Islet of Langerhans (tissue), 1 donor: ENCODE results near the gene DOC2B.
"Not testable (repeated sequence)": the region's sequence is repeated elsewhere in the genome, so short reads cannot be mapped to it uniquely, and the experiment has no call there.

Experiments used
- FAIRE-seq: peaks from one replicate; lab custom pipeline; 2011; peaks lifted over from hg19 to GRCh38; lab: Jason Lieb, UNC

Gene DOC2B

DNA sequence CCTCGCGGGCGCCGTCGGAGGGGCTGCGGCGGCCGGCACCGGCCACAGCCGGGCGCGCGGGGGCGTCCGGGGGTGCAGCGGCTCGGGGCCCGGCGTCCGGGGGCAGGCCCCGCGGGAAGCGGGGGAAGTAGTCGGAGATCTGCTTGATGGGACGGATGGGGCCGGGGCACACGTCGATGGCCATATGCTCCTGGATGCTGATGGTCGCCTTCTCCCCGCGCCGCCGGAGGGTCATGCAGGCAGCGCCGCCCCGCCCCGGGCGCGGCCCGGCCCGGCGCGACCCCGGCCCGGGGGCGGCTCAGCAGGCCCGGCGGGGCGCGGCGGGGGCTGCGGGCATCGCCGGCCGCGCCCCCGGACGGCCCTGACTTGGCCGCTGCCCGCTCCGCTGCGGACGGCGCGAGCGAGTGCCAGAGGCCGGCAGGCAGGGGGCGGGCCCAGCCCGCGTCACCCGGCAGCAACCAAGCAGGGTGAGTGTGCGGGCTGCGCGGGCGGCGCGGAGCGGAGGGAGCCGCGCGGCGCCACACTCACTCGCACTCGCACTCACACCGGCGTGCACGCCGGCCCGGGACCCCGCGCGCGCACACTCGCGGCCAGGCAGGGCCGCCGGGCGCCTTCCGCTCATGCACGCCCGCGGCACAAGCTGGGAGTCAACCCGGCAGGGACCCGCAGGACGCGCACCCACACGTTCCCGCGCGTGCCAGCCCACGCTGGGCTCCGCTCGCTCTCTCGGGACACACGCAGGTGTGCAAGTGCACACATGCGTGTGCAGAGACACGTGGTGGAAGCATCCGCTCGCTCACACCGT, at the start of gene DOC2B:
TSS of gene DOC2B (minus strand) at position 406 of the 805 bp plus-strand sequence. CDS start at position 235, 171 bp downstream.
- no peak for FAIRE-seq

DNA sequence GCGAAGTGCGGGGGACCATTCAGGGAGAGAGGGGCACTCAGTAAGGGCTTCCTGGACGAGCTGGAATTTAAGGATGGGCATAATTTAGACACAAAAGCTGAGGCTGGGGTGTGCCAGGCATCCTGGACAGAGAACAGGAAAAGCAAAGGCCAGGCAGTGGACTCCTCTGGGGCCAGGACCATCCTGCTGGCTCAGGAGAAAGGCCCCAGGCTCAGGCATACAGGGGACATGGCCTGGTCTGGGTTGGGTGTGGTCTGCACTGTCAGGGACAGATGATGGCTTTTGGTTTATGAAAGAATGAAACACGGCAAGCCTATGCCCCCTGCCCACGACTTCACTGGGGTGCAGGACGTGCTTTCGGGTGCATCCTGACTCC, 48.9 kb upstream of the DOC2B start:
- no peak for FAIRE-seq

DNA sequence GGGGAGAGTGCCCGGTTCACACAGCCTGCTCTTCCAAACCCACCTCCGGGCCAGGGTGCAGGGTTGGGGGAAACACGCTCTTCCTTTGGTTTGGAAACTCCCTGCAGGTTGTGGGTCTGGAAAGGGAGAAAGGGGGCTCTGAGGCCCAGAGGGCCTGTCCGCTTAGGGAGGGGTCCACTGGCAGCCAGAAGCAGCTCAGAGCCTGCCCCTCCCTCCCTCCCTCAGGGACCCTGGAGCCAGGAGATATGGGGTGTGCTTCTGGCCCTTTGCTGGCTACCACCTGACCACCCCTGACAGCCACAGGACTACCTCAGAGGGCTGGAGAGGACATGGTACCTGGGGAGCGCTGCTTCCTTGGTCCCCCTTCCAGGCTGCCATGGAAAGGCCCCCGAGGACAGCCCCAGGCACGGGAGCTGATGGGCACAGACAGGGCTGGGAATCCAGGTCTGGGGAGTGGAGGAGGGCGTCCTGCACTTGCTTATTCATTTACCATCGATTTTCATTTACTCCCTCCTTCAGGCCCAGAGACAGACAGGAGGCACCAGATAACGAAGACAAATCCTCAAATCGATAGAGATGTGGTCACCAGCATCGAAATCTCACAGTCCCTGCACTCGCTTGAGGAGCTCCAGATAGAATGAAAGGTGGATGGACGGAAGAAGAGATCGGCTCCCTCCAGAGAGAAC, 48.4 kb upstream of the DOC2B start:
- no peak for FAIRE-seq

DNA sequence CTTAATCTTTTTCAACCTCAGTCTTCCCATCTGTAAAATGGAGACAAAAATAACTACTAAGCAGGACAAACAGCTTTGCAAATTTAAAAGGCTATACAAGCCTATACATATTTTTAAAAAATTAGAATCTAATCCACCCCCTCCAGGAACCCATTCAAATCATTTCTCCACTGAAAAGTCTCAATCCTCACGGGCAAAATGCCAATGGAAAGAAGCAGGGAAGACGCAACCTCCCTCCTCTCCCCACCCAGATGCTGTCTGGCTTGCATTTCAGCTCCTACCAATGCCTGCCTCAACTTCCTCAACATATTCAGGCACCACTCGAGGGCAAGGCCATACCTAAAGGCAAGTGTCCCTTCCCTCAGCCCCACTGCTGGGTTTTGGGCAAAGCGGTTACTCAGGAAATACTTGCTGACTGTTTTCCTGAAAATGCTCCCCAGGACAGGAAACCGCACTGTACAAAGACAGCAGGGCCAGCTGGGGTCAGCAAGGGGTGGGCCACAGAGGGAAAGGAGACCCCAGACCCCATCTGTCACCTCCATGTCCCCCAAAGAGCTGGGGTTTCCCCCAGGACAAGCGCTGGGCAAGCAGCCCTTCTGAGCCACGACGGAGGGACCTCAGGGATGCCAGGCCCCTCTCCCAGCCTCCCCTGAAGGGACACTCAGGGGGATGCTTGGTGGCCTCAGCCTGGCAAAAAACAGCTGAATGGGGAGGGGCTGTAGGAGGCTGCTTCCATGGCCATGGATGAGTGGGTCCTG, 47.7 kb upstream of the DOC2B start:
- FAIRE-seq, result no peak

DNA sequence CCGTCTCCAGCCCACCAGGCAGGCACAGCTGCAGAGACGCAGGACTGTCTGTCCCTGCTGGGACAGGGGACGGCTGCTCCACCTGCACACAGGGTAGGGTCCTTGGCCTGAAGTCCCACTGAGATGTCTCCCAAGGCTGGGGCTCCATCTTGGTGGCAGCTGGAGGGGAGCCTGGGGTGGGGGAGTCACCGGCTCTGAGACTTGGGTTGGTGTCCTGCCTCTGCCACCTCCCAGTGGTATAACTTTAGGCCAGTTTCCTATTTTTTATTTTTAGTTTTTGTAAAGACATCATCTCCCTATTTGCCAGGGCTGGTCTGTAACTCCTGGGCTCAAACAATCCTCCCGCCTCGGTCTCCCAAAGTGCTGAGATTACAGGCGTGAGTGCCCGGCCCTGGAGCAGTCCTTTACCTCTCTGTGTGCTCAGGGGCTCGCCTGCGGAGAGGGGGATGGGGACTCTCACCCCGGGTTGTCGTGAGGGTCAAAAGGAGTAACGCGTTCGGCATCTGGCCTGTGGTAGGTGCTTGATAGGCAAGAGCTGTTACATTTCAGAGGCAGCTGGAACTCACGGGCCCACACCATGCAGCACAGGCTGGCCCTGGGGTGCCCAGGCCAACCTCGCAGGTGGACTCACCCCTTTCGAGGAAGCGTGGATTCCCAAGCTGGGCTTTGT, 46.6 kb upstream of the DOC2B start:
- no peak for FAIRE-seq

DNA sequence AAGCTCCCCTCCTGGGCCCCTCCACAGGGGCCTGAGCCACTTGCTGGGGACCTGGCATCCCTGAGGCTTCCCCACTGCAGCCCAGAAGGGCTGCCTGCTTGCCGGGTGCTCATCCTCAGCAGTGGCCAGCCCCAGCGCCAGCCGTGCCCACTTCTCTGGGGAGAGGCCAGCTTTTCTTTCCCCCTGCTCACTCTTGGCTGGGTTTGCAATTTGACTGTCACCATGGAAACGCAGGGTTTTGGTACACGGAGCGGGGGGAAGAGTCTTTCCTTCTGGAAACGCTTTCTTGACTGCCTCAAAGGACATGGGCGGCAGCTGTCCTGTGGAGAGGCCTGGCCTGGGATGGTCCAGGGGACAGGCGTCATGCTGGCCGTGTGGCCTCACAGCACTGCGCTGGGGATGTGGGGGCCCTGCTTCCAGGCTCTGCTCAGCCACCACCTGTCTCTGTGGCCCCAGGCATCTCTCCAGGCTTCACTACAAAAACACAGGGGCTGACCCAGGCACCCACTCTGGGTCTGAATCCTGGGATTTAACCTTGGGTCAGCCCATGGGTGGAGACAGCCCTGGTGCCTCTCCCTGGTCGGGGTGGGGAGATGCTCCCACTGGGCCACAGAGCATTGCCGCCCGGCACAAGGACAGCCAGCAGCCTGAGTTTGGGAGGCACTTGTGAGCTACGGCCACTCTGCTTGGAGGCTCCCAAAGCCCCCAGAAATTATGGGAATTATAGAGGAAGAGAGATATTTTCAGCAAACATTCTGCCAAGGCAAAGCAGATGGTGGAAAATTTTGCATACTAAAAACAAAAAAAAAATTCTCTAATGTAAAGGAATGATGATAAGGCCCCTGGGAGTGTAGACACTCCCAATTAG, 45.9 kb upstream of the DOC2B start:
- no peak for FAIRE-seq

DNA sequence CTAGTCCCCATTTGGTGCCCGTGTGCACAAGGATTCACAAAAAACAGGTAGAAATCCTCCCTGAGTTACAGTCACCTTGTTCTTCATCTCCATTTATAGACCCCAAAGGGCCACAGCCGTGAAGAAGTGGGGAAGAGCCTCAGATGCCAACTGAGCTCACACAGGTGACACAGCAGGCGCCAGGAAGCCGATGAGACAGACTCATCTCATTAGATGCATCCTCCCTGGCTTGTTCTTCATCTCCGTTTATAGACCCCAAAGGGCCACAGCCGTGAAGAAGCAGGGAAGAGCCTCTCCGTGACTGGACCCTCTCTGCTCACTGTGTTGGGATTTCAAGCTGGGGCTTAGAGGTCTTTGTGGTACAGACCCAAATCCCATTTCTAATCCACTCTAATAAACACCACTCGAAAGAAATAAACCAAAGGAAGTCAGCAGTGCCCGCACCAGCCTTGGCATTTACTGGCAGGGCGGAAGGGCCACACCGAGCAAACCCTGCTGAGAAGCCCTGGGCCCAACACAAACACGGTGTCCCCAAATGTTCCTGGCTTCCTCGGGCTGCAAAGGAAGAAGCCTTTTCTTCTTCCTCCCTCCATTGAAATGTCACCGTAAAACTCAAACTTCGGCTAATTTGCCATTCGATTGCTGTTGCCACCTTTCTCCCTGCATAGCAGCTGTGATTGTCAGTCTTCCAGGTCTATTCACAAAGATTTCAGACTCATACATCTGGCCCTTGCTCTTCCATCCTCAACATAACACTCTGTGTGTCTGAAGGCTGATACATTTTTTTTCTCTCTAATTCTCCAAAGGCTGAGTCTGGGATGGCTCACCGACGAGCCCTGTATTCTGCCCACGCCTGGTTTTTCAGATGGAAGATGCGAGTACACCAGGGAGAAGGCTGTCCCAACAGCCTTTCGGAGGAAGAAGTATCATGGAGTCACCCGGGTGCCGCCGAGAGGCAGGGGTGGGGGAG, 44.9 kb upstream of the DOC2B start:
- no peak for FAIRE-seq

DNA sequence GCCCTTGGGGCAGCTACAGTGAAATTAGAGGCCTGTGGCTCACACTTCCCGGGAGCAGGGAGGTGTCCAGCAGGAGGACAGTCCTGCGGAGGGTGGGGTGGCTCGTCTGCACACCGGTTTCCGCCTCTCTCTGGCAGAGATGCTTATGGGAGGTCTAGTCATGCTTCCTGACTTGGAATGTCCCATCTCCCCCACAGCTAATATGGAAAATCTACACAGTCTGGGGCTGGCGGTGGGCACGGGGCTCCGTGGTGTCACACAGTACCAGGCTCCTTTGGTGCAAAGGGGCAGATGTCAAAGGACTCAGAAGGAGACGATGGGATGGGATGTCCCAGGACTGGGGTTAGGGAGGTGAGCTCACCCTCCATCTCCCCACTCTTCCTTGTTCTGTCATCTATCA, 44.1 kb upstream of the DOC2B start:
- FAIRE-seq, result no peak

DNA sequence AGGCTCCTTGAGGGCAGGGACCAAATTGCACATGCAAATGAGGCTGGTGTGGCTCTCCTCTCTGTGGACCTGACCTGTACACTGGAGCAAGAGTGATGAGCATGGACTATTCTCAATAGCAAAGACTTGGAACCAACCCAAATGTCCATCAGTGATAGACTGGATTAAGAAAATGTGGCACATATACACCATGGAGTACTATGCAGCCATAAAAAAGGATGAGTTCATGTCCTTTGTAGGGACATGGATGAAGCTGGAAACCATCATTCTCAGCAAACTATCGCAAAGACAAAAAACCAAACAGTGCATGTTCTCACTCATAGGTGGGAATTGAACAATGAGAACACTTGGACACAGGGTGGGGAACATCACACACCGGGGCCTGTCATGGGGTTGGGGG, 43.1 kb upstream of the DOC2B start:
- FAIRE-seq, result not testable (repeated sequence)

DNA sequence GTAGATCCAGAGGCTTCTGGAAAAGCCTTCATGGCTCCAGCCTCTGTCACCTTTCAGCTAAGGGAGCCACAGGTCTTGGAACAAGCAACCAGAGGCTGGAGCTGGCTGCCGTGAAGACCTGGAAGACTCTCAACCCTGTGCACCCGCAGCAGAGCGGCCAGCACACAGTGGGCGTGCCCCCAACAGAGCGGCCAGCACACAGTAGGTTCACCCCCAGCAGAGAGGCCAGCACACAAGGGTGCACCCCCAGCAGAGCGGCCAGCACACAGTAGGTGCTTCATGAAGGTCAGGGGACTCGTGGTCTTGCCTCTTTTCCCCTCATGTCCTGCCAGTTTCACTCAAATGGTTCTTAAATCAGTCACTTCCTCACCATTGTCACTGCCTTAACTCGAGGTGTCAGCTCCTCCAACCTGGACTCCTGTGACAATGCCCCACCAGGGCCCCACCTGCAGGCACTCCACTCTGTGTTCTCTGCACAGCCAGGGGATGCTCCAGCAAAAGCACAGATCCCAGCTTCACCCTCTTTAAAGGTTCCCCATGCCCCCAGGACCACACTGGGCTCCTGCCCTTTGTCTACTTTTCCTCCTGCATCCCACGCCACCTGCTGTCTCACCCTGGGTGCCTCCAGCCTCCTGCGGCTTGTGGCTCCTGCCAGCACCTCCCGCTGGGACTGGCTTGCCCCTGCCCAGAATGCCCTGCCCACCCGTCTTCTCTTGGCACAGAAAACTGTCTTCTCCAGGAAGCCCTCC, 42.4 kb upstream of the DOC2B start:
- FAIRE-seq, result no peak

DNA sequence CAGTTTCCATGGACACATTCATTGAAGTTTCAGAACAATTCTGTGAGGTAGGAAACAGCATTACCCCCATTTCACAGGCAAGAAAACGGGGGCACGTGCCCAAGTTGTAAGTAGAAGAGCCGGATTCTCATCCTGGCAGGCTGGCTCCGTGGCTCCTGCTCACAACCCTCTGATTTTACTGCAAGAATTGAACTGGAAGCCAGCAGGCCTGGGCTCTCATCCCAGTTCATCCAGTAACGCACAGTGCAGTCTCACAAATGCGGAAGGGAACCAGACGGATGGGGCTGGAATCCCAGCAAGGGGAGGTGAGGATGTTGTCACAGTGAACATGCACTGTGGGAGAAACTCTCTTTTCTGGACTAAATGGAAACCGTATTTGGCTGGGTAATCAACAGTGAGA, 40.7 kb upstream of the DOC2B start:
- no peak for FAIRE-seq

DNA sequence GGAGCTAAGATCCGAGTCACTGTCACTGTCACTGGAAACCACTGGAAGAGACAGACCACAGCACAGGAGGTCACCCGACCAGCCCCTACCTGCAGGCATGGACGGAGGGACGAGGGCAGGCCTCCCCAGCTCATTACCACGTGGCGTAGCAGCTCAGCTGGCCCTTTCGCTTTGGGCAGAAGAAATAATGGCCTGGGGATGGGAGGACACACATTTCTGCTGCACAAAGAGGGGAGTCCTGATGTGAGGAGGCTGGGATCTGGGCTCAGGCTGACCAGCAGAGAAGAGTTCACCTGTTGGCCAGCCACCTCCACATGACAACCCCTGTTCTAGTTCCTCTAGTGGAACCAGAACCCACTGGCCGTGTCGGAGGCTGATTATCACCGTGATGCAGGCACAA, 38.2 kb upstream of the DOC2B start:
- FAIRE-seq, result no peak

DNA sequence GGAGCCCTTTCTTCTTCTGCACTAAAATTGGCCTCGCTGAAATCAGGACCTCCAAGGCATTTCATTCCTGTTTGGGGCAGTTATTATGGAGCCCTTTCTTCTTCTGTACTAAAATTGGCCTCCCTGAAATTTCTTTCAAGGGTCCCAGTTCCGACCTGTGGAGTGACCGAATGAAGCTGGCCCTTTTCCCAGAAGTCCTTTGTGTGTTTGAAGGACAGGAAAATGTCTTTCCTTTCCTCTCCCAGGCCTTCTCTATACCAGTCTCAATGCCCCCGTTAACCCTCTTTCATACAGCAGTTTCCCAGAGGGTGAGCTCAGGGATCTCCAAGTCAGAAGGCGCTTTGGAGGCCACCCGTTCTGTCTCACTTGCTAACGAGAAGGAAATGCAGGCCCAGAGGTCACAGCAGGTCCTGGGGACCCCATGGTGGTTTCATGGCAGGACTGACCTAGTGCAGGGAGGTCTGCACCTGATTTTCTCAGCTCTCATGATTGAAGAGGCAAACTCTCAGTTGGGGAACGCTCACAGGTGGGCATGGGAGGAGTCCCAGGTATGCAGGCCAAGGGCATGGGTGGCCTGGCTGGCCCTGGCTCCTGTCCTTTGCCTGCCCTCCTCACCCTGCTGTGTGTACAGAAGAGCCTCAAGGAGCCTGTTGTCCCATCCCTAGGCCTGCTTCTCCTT, 37.1 kb upstream of the DOC2B start:
- no peak for FAIRE-seq

DNA sequence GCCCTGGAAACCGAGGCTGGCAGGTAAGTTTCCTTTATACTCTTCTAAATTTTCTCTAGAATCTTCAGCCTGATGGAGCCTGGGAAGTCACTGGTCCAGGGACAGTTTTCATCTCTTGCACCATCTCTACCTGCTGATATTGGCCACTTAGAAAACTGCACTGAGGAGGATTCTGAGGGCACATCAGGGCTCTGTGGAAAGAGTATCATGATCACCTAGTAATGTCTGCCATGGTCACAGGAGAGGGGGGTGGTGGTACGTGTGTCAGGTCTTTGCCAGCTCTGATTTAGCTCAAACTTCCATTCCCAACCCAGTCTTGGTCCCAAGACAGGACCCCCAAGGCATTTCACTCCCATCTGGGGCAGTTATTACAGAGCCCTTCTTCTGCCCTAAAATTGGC, 35.2 kb upstream of the DOC2B start:
- FAIRE-seq, result no peak

DNA sequence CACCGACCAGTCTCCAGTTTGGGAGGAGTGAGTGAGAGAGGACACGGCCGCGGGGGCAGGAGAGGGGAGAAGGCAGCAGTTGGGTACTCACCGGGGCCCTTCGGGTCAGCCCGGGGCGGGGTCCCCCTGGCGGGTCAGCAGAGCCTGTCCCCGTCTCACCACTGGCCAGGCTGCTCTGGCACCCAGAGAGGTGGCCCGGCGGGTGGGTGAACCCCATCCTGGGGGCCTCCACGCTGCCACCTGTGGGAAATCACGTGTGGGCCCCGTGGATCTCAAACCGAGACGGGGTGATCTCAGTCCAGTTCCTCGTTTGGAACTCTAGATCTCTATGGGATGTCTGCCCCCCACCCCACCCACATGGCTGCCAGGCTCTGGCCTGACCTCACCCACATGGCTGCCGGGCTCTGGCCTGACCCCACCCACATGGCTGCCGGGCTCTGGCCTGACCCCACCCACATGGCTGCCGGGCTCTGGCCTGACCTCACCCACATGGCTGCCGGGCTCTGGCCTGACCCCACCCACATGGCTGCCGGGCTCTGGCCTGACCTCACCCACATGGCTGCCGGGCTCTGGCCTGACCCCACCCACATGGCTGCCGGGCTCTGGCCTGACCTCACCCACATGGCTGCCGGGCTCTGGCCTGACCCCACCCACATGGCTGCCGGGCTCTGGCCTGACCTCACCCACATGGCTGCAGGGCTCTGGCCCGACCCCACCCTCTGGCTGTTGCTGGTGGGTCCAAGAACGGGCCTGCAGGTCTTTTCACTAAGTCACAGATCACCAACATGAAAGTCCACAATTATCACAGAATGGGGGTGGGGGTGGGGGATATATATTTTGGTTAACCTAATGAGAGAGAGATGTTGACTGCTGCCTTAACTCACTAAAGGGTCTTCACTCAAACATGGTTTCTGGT, 34.4 kb upstream of the DOC2B start:
- FAIRE-seq, result not testable (repeated sequence)

DNA sequence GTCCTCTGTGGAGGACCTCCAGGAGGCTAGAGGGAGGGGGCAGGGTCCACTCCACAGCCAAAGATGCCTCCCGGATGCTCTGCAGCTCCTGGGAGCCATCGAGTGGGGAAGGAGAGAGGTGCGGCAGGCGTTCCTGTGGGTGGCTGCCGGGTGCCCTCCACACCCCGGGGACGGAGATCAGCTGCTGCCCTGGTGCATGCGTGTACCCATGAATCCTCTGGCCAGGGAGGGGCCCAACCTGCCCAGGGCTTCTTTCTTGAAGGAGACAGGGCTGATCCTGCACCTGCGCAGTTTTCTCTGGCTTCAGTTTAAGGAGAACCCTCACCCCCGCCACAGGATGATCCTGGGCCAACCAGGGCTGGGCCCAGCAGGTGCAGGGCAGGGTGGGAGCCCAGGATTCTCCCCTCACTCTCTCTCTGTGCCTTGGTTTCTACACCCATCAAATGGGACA, 33.5 kb upstream of the DOC2B start:
- no peak for FAIRE-seq

DNA sequence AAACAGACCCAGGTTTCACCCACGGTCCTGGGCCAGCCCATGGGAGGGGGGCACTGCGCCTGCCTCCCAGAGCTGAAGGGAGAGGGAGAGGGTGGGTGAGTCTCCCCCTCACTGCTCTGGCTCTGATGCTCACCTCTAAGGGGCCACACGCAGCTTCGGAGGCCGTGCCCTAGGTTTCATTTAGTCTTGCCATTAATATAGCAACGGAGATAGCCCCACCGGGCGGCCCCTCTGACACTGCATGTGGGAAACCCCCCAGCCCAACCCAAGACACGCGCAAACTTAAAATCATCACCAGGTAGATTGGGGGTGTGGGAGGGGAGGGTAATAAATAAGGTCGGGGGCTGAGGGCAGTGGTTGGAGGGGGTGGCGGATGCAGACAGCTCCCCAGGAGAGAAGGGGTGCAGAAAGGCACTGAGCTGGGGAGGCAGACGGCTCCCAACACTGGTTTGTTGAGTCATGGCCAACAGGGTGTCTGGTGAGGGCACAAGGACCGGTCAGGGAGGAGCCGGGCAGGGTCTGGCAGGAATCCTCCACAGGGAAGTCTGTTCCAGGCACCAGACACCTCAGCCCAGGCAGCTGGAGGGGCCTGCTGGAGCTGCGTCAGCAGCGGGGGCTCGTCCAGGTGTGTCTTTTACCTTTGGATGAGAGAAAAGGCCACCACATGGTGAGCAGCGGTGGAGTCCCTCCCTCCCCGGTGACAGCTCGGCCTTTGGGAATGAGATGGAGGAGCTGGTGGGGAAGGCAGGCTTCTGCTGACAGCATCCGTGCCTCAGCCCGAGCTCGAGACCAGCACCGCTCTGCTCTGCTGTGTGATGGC, 32.0 kb upstream of the DOC2B start:
- FAIRE-seq, result no peak
